Heart left ventricle (tissue), 16 donors: ENCODE results near the gene SPEG. TPM values are rescaled to one million over a fixed set of nuclear protein-coding genes. Genes with fewer than 3 reads are reported as not detected.
A peak's percentile ranks its signal among the peaks of the same experiment; 100 is the strongest.

Source experiments
- ATAC-seq, 4 donors: fragments of 200-7000 bp; cut with Tn5 transposase; one replicate each; pipeline ENCODE4 v1.9.1; 2020 to 2022; ENCODE audit warnings: moderate library complexity in 4 of 4, mild to moderate bottlenecking in 3 of 4, moderate number of reproducible peaks in 1 of 4
- DNase-seq, 5 donors: peaks; one replicate each; pipeline ENCODE4 v3.0.0-alpha.2; 2020
- H3K27ac ChIP-seq, 12 donors: fragments of 200-600 bp; sonication (generic) in 4 of 12; one replicate each; pipeline versions ENCODE4 v1.5.0 to v1.8.0; 2016 to 2022; ENCODE audit warnings: mild to moderate bottlenecking in 2 of 12
- H3K27me3 ChIP-seq, 9 donors: fragments of 200-600 bp; sonication (generic) in 2 of 9; one replicate each; pipeline versions ENCODE4 v1.5.1 to v1.8.0; 2016 to 2022; ENCODE audit warnings: mild to moderate bottlenecking in 3 of 9
- H3K36me3 ChIP-seq, 9 donors: fragments of 200-600 bp; sonication (generic) in 2 of 9; one replicate each; pipeline versions ENCODE4 v1.5.0 to v1.8.0; 2018 to 2022; ENCODE audit warnings: mild to moderate bottlenecking in 2 of 9
- H3K4me1 ChIP-seq, 12 donors: fragments of 200-600 bp; sonication (generic) in 4 of 12; one replicate each; pipeline versions ENCODE4 v1.5.0 to v1.8.0; 2016 to 2022; ENCODE audit warnings: mild to moderate bottlenecking in 3 of 12
- H3K4me3 ChIP-seq, 12 donors: fragments of 200-600 bp; sonication (generic) in 4 of 12; one replicate each; pipeline versions ENCODE4 v1.5.0 to v1.8.0; 2017 to 2022; ENCODE audit warnings: mild to moderate bottlenecking in 9 of 12, moderate library complexity in 4 of 12
- H3K9me3 ChIP-seq, 12 donors: fragments of 200-600 bp; sonication (generic) in 4 of 12; one replicate each; pipeline versions ENCODE4 v1.5.0 to v1.8.0; 2016 to 2022; ENCODE audit warnings: mild to moderate bottlenecking in 1 of 12
- CTCF ChIP-seq, 12 donors: fragments of 200-600 bp; sonication (generic) in 4 of 12; IDR thresholded peaks; one replicate each; pipeline versions ENCODE4 v1.5.0 to v1.8.0; 2018 to 2022; ENCODE audit warnings: antibody characterized with exemption in 12 of 12, mild to moderate bottlenecking in 5 of 12
- POLR2A ChIP-seq, 2 donors: fragments of 450-650 bp; IDR thresholded peaks; one replicate each; pipeline ENCODE4 v1.6.1; 2017; ENCODE audit warnings: antibody characterized with exemption in 2 of 2, mild to moderate bottlenecking in 2 of 2, moderate library complexity in 2 of 2
- WGBS, 4 donors: extraction: QIAGEN DNeasy Blood & Tissue Kit in 2 of 4; methylation state at CpG; one replicate each; pipeline versions ENCODE4 v1.1.5 to v1.1.7; 2013 to 2018; 5-methylcytosine and 5-hydroxymethylcytosine counted together
- intact Hi-C, 10 donors: fragments of 100-400 bp; cut with DNase I; formaldehyde crosslinking; loops; one replicate each; pipeline versions ENCODE4 v1.11.1 to v1.14.2; 2022
- polyA plus RNA-seq, 2 donors: library from polyadenylated mRNA; stranded (reverse); fragments of 200-250 nt; gene quantifications; one replicate each; pipeline ENCODE4 v1.2.3, GENCODE V29; 2013
- total RNA-seq, 9 donors: library from RNA; depleted of rRNA in 2 of 9; stranded (reverse); fragments of >200 nt in 2 of 9; fragmentation: NEBNext Ultra II Directional in 3 of 9; extraction: Animal tissue kit (Norgen Biotek cat#: 25700) in 3 of 9; gene quantifications; one replicate each; pipeline versions ENCODE4 v1.1.0 to v1.2.4, GENCODE V29; 2016 to 2023
- donor health status: ischemic (EF 13 %, LVEDD 7.1; RV severe dilation, severe dysfunction).
- donor health status: healthy with polysubstance abuse.
- donor health status: DM: no; HTN: yes; CAD: no.
- donor health status: DM: no; HTN: no; CAD: no.
- donor health status: ischemic (EF 25% LVEDD 6.9; RV normal size, moderate dysfunction).
- donor health status: ischemic (EF 25% LVEDD 5.7; RV mildly dilated, moderate dysfunction).
- donor health status: healthy.
- donor health status: DM: yes; HTN: yes; CAD: no.
- donor health status: ischemic (EF 35%, LVEDD 5.7; RV mildly dilated, moderate dysfunction).
- donor health status: nonischemic (EF 11% LVEDD 7.7; RV severe dilation, severe dysfunction).
- donor health status: DM: yes; HTN: yes; CAD: no.
- donor health status: PGD.
- donor health status: ischemic (EF 29% LVEDD 5.4; RV normal size, mild dysfunction).
- donor health status: nonischemic (EF 23%, LVEDD 6.1; RV moderate dilation, normal function).

The SPEG gene
- total and polyA plus RNA-seq, 11 donors: 64.8 to 150 (median 108) TPM

- H3K36me3 ChIP-seq: peaks cover 0 to 30% (median 4%) of the 10 kb centered on the region in 9 donors
- 61 to 74% (median 63%) methylated on average over 11 of the region's 11 CpGs for WGBS, 4 donors
- peaks cover 0 to 46% (median 7%) of the 10 kb centered on the region in 12 donors for H3K4me1 ChIP-seq
- intact Hi-C loops: loop anchor here in 8 of 10 donors (2.0 to 10.0 kb wide), 5 partner anchors 44 to 72 kb away; no protein-coding TSS in a partner anchor
- no peak overlapping the region for H3K4me3 ChIP-seq
- peak overlapping the region in 8 of 12 donors; percentile 6 to 72 (median 56) for H3K27ac ChIP-seq
- no peaks in the 10 kb centered on the region for H3K27me3 ChIP-seq
- DNase-seq: no peak
- no peak for ATAC-seq
- no peak for TF ChIP-seq CTCF (IDR thresholded peaks at IDR 0.05)
- TF ChIP-seq POLR2A (IDR thresholded peaks at IDR 0.05): no peak
- no peaks in the 10 kb centered on the region for H3K9me3 ChIP-seq
These were observed 39.8 kb downstream of the SPEG start for GRCh38 chr2:219474285-219475060.

GRCh38 chr2:219475278-219475677, 40.6 kb downstream of the SPEG start:
- DNase-seq (no peak), ATAC-seq (peak in 1 of 4 donors; percentile 29)
- Histone ChIP-seq H3K27ac (peak overlapping the region in 8 of 12 donors; percentile 6 to 72 (median 56)), H3K27me3 (no peaks in the 10 kb centered on the region), H3K9me3 (no peaks in the 10 kb centered on the region), H3K36me3 (peaks cover 0 to 36% (median 4%) of the 10 kb centered on the region in 9 donors), H3K4me3 (no peak overlapping the region), H3K4me1 (peaks cover 0 to 38% (median 3%) of the 10 kb centered on the region in 12 donors)
- 30 to 36% (median 32%) methylated on average over 6 of the region's 6 CpGs for WGBS, 4 donors
- no peak for TF ChIP-seq POLR2A (IDR thresholded peaks at IDR 0.05)
- no peak for TF ChIP-seq CTCF (IDR thresholded peaks at IDR 0.05)
- intact Hi-C loops: loop anchor here in 8 of 10 donors (2.0 to 10.0 kb wide), 5 partner anchors 44 to 73 kb away; no protein-coding TSS in a partner anchor

GRCh38 chr2:219475697-219476651, 41.3 kb downstream of the SPEG start:
- Histone ChIP-seq H3K36me3 (peaks cover 0 to 43% (median 4%) of the 10 kb centered on the region in 9 donors), H3K27ac (peak overlapping the region in 7 of 12 donors; percentile 25 to 72 (median 63)), H3K4me3 (no peak overlapping the region), H3K4me1 (peaks cover 0 to 31% (median 0%) of the 10 kb centered on the region in 12 donors), H3K27me3 (no peaks in the 10 kb centered on the region), H3K9me3 (no peaks in the 10 kb centered on the region)
- peak; percentile 79 to 90 (median 86) for TF ChIP-seq CTCF (IDR thresholded peaks at IDR 0.05)
- no peak for TF ChIP-seq POLR2A (IDR thresholded peaks at IDR 0.05)
- intact Hi-C loops: loop anchor here (1.0 to 10.0 kb wide), 8 partner anchors 45 to 74 kb away; no protein-coding TSS in a partner anchor
- ATAC-seq (peak in 3 of 4 donors; percentile 31 to 67 (median 60)), DNase-seq (peak in 4 of 5 donors; percentile 67 to 79 (median 68))
- 24 to 34% (median 31%) methylated on average over 13 to 14 of the region's 14 CpGs for WGBS, 4 donors
